Endodermal cell (in vitro differentiated cells): ENCODE results near the gene CCDC88C. TPM values are rescaled to one million over a fixed set of nuclear protein-coding genes. Genes with fewer than 3 reads are reported as not detected.

Experiments
- DNase-seq: peaks from one replicate; pipeline ENCODE4 v3.0.0-alpha.2; 2017
- H3K27ac ChIP-seq: 2 replicates; pipeline ENCODE4 v1.5.1; 2013; ENCODE audit warnings: mild to moderate bottlenecking, low read depth, low read length, moderate library complexity
- H3K27me3 ChIP-seq: 2 replicates; pipeline ENCODE4 v1.6.1; 2013; ENCODE audit warnings: mild to moderate bottlenecking, low read length, moderate library complexity; ENCODE audit not compliant: insufficient read depth, control insufficient read depth, poor library complexity, severe bottlenecking
- H3K36me3 ChIP-seq: 2 replicates; pipeline ENCODE4 v1.7.0; 2013; ENCODE audit warnings: mild to moderate bottlenecking, low read length, moderate library complexity; ENCODE audit not compliant: control insufficient read depth, insufficient read depth
- H3K4me1 ChIP-seq: one replicate; pipeline ENCODE4 v1.7.0; 2013; ENCODE audit warnings: low read length; ENCODE audit not compliant: control insufficient read depth, insufficient read depth
- H3K4me3 ChIP-seq: 2 replicates; pipeline ENCODE4 v1.5.1; 2013; ENCODE audit warnings: mild to moderate bottlenecking, low read length, moderate library complexity
- H3K9ac ChIP-seq: 2 replicates; pipeline ENCODE4 v1.6.1; 2013; ENCODE audit warnings: mild to moderate bottlenecking, low read length, moderate library complexity; ENCODE audit not compliant: poor library complexity, severe bottlenecking; ENCODE audit errors: extremely low read depth
- H3K9me3 ChIP-seq: 2 replicates; pipeline ENCODE4 v1.6.1; 2013; ENCODE audit warnings: mild to moderate bottlenecking, low read length, moderate library complexity; ENCODE audit not compliant: control insufficient read depth
- H3K27ac Mint-ChIP-seq: 2 replicates; pipeline ENCODE4 v1.8.0; 2020; ENCODE audit warnings: mixed read lengths
- H3K27me3 Mint-ChIP-seq: 2 replicates; pipeline ENCODE4 v1.8.0; 2021; ENCODE audit warnings: mild to moderate bottlenecking, mixed read lengths; ENCODE audit not compliant: insufficient read depth
- H3K36me3 Mint-ChIP-seq: 2 replicates; pipeline ENCODE4 v1.8.0; 2020; ENCODE audit warnings: low read depth, mixed read lengths
- H3K4me1 Mint-ChIP-seq: 2 replicates; pipeline ENCODE4 v1.8.0; 2020; ENCODE audit warnings: mixed read lengths
- H3K4me3 Mint-ChIP-seq: 2 replicates; pipeline ENCODE4 v1.8.0; 2020; ENCODE audit warnings: mild to moderate bottlenecking, moderate library complexity, mixed read lengths
- H3K9me3 Mint-ChIP-seq: 2 replicates; pipeline ENCODE4 v1.8.0; 2020; ENCODE audit warnings: mild to moderate bottlenecking, mixed read lengths
- WGBS, 2 experiments: methylation state at CpG; one replicate each; pipeline versions ENCODE4 v1.1.5 to v1.1.7; 2013; ENCODE audit warnings: missing lambda C conversion rate in 2 of 2, mixed read lengths in 1 of 2; ENCODE audit not compliant: insufficient coverage in 1 of 2, insufficient read length in 1 of 2; 5-methylcytosine and 5-hydroxymethylcytosine counted together
- total RNA-seq, 2 donors: library from RNA; stranded (reverse); fragmentation: NEBNext Ultra II Directional in 1 of 2; extraction: Animal tissue kit (Norgen Biotek cat#: 25700) in 1 of 2; gene quantifications; 2 replicates in 1 of 2; 3 replicates in 1 of 2; pipeline ENCODE4 v1.2.1, GENCODE V29; 2021
- TF ChIP-seq, protein P1 (sequence below): fragments of 200-600 bp; sonication (generic); conservative IDR thresholded peaks from 2 replicates; pipeline ENCODE4 v1.5.0; 2021; ENCODE audit warnings: antibody characterized with exemption, mild to moderate bottlenecking

CCDC88C gene
- total RNA-seq, 2 donors from 2014 or later: 50.0 to 50.5 TPM

DNA sequence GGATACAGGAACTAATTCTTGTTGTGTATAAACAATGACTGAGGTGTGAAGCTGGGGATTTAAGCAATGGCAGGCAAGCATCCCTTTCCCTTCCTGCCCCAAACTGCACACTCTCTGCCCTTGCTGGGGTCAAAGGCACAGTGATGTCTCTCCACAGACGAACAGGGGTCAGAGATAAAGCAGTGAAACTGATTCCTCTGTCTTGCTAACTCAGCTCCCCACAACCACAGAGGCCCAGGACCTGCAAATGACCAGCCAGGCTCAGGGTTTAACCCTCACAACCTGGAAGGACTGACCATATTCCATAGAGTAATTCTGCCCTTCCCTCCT lies 67.2 kb downstream of the CCDC88C start:
- peaks cover 21% of the 10 kb centered on the region for H3K4me1 Mint-ChIP-seq
- peaks cover 4% of the 10 kb centered on the region for H3K9me3 Mint-ChIP-seq
- no peaks in the 10 kb centered on the region for H3K4me1 ChIP-seq
- H3K4me3 ChIP-seq: no peak overlapping the region
- H3K36me3 Mint-ChIP-seq: peaks cover 5% of the 10 kb centered on the region
- H3K9ac ChIP-seq: no peak overlapping the region
- H3K36me3 ChIP-seq: no peaks in the 10 kb centered on the region
- WGBS, 2 experiments: 93% methylated on average over 1 of the region's 1 CpG; no CpG with 5 or more reads in 1 of the 2 experiments
- H3K9me3 ChIP-seq: no peaks in the 10 kb centered on the region
- DNase-seq: no peak
- no peaks in the 10 kb centered on the region for H3K27me3 ChIP-seq
- TF ChIP-seq, protein P1, sequence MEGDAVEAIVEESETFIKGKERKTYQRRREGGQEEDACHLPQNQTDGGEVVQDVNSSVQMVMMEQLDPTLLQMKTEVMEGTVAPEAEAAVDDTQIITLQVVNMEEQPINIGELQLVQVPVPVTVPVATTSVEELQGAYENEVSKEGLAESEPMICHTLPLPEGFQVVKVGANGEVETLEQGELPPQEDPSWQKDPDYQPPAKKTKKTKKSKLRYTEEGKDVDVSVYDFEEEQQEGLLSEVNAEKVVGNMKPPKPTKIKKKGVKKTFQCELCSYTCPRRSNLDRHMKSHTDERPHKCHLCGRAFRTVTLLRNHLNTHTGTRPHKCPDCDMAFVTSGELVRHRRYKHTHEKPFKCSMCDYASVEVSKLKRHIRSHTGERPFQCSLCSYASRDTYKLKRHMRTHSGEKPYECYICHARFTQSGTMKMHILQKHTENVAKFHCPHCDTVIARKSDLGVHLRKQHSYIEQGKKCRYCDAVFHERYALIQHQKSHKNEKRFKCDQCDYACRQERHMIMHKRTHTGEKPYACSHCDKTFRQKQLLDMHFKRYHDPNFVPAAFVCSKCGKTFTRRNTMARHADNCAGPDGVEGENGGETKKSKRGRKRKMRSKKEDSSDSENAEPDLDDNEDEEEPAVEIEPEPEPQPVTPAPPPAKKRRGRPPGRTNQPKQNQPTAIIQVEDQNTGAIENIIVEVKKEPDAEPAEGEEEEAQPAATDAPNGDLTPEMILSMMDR: no peak
- no peaks in the 10 kb centered on the region for H3K27me3 Mint-ChIP-seq
- no peak overlapping the region for H3K27ac ChIP-seq
- no peak overlapping the region for H3K4me3 Mint-ChIP-seq
- peak overlapping the region; percentile 45 for H3K27ac Mint-ChIP-seq

DNA sequence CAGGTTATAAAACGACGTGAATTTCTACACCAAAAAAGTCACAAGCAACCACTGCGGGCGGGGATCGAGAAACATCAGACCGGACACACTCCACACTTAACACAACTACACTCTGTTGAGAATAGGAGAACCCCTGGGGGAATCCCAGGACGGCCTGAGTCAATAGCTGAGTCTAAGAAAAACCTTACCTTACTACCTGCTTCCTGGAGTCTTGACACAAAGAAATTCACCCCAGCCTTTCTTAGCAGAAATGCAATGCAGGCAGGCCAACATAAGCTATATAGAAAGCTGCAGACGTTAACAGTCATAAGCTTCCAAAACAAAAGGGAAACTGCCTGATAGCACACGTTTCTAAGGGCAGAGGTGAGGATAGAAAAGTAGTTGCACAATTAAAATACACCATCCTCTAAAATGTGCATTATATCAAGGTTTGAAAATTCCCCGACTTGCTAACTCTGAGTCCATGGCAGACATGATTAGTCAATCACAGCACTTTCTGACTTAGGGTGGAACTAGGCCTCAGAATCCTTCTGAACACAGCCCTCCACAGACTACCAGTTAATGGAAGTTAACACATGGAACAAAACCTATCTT lies 68.0 kb downstream of the CCDC88C start:
- peaks cover 4% of the 10 kb centered on the region for H3K9me3 Mint-ChIP-seq
- WGBS, 2 experiments: 84 to 87% methylated on average over 6 to 10 of the region's 10 CpGs
- Histone ChIP-seq H3K9me3 (no peaks in the 10 kb centered on the region), H3K36me3 (no peaks in the 10 kb centered on the region), H3K27me3 (no peaks in the 10 kb centered on the region), H3K9ac (no peak overlapping the region), H3K27ac (peak overlapping the region; percentile 50), H3K4me1 (no peaks in the 10 kb centered on the region), H3K4me3 (no peak overlapping the region)
- TF ChIP-seq, protein P1: no peak
- H3K4me3 Mint-ChIP-seq: no peak overlapping the region
- no peak for DNase-seq
- H3K27me3 Mint-ChIP-seq: no peaks in the 10 kb centered on the region
- H3K4me1 Mint-ChIP-seq: peaks cover 21% of the 10 kb centered on the region
- H3K27ac Mint-ChIP-seq: peak overlapping the region; percentile 6
- peaks cover 5% of the 10 kb centered on the region for H3K36me3 Mint-ChIP-seq

DNA sequence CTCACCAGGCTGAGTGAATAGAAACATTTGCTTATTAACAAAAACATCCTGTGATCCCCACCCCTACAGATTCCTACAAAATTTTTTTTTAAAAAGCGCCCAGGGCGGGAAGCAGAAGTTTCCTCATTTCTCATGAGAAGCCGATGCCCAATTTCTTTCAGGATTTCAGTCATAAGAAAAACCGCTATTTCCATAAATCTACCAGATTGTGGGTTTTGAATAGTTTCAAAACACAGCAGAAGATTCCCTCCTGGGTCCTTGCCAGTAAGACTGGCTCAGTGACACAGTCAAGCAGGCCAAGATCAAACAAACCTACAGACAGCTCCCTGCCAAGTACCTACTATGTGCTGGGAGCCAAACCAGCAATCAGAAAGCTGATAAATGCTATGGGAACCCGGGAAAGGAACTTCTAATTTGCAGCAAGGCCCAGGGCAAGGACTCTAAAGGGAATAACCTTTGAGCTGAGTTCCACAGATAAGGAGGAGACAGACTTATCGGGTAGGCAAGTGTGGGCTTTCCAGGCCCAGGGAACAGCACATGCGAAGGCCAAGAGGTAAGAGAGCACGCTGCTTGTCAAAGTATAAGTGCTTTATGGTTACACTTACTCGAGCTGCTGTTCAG lies 68.7 kb downstream of the CCDC88C start:
- H3K36me3 ChIP-seq: no peaks in the 10 kb centered on the region
- H3K9ac ChIP-seq: no peak overlapping the region
- peaks cover 5% of the 10 kb centered on the region for H3K36me3 Mint-ChIP-seq
- H3K27ac ChIP-seq: peak overlapping the region; percentile 50
- H3K27me3 Mint-ChIP-seq: no peaks in the 10 kb centered on the region
- no peaks in the 10 kb centered on the region for H3K27me3 ChIP-seq
- no peak for DNase-seq
- H3K4me1 ChIP-seq: no peaks in the 10 kb centered on the region
- H3K27ac Mint-ChIP-seq: peak overlapping the region; percentile 6
- no peak overlapping the region for H3K4me3 ChIP-seq
- H3K9me3 Mint-ChIP-seq: peaks cover 4% of the 10 kb centered on the region
- WGBS, 2 experiments: 83 to 90% methylated on average over 8 to 9 of the region's 9 CpGs
- no peak overlapping the region for H3K4me3 Mint-ChIP-seq
- TF ChIP-seq, protein P1: no peak
- no peaks in the 10 kb centered on the region for H3K9me3 ChIP-seq
- H3K4me1 Mint-ChIP-seq: peaks cover 21% of the 10 kb centered on the region
